Measurements from ENCODE around the gene RIMS1. TPM values are rescaled to one million over a fixed set of nuclear protein-coding genes. Genes with fewer than 3 reads are reported as not detected.

Gene RIMS1
- total RNA-seq, 1 experiment from 2014 or later = 1.1 TPM

GRCh38 chr6:71900642-71901041, 14.3 kb downstream of the RIMS1 start (continued):
- TF ChIP-seq AR (CRISPR knock-in tag; IDR thresholded peaks at IDR 0.05) = no peak
- TF ChIP-seq NR1H2 (CRISPR knock-in tag; IDR thresholded peaks at IDR 0.05) = no peak
- no peak for TF ChIP-seq CREB1 (CRISPR knock-in tag; IDR thresholded peaks at IDR 0.05)
- no peak for TF ChIP-seq CBFB (CRISPR knock-in tag; IDR thresholded peaks at IDR 0.05; ENCODE audit: low read depth)
- no peak for TF ChIP-seq PREB (CRISPR knock-in tag; IDR thresholded peaks at IDR 0.05; ENCODE audit: borderline replicate concordance)
- TF ChIP-seq E2F1 (CRISPR knock-in tag; IDR thresholded peaks at IDR 0.05) = no peak
- no peak for TF ChIP-seq NFE2L1 (CRISPR knock-in tag; IDR thresholded peaks at IDR 0.05)
- TF ChIP-seq ZNF396 (CRISPR knock-in tag; IDR thresholded peaks at IDR 0.05; ENCODE audit: borderline replicate concordance) = no peak
- TF ChIP-seq ZNF416 (CRISPR knock-in tag; IDR thresholded peaks at IDR 0.05) = no peak
- TF ChIP-seq FOXJ3 (CRISPR knock-in tag; IDR thresholded peaks at IDR 0.05; ENCODE audit: borderline replicate concordance) = no peak
- no peak for TF ChIP-seq ZNF263 (CRISPR knock-in tag; IDR thresholded peaks at IDR 0.05; ENCODE audit: low read depth)
- TF ChIP-seq ZNF423 (CRISPR knock-in tag; IDR thresholded peaks at IDR 0.05) = no peak
- no peak for TF ChIP-seq MLX (CRISPR knock-in tag; IDR thresholded peaks at IDR 0.05)

GRCh38 chr6:71902261-71902660, 15.9 kb downstream of the RIMS1 start:
- Mint-ChIP-seq H3K27ac (no peak overlapping the region), H3K9me3 (no peaks in the 10 kb centered on the region), H3K4me1 (peaks cover 13% of the 10 kb centered on the region), H3K27me3 (ENCODE audit: low read depth) (no peaks in the 10 kb centered on the region), H3K36me3 (no peaks in the 10 kb centered on the region), H3K4me3 (no peak overlapping the region)
- DNase-seq (ENCODE audit: low spot score) = no peak
- ChIA-PET POLR2A (no interaction called here), CTCF (no interaction called here)
- TF ChIP-seq SP1 (CRISPR knock-in tag; conservative IDR thresholded peaks at IDR 0.05) (no peak), ATF1 (CRISPR knock-in tag; IDR thresholded peaks at IDR 0.05) (no peak), ATF3 (CRISPR knock-in tag; conservative IDR thresholded peaks at IDR 0.05) (no peak), USF1 (CRISPR knock-in tag; IDR thresholded peaks at IDR 0.05) (no peak)
- no peak; the same call in 1 of the 2 replicates for ATAC-seq

- H3K27ac Mint-ChIP-seq = no peak overlapping the region
- DNase-seq (ENCODE audit: low spot score) = no peak
- POLR2A ChIA-PET = no interaction called here
- no peak overlapping the region for H3K4me3 Mint-ChIP-seq
- ATAC-seq = peak; percentile 51; the same call in 1 of the 2 replicates
- no peaks in the 10 kb centered on the region for H3K27me3 Mint-ChIP-seq (ENCODE audit: low read depth)
- H3K4me1 Mint-ChIP-seq = peaks cover 16% of the 10 kb centered on the region
- CTCF ChIA-PET = no interaction called here
- no peaks in the 10 kb centered on the region for H3K36me3 Mint-ChIP-seq
- no peaks in the 10 kb centered on the region for H3K9me3 Mint-ChIP-seq
- no peak for TF ChIP-seq ZNF425 (CRISPR knock-in tag; conservative IDR thresholded peaks at IDR 0.05)
- no peak for TF ChIP-seq ZNF512 (CRISPR knock-in tag; IDR thresholded peaks at IDR 0.05; ENCODE audit: borderline replicate concordance)
- no peak for TF ChIP-seq ATF2 (CRISPR knock-in tag; IDR thresholded peaks at IDR 0.05; ENCODE audit: borderline replicate concordance, low read depth)
- no peak for TF ChIP-seq CREB1 (CRISPR knock-in tag; IDR thresholded peaks at IDR 0.05)
- TF ChIP-seq IRF2 (CRISPR knock-in tag; IDR thresholded peaks at IDR 0.05; ENCODE audit: borderline replicate concordance, low read depth) = no peak
These were observed 20.5 kb downstream of the RIMS1 start for GRCh38 chr6:71906813-71907212.

Data from WTC11 (cell line).